Activated T-helper 1 cell treated with anti-CD3 and anti-CD28 coated beads, Interleukin-12 subunit alpha, Interleukin-12 subunit beta, Interleukin-2, Interleukin-4 antibody, amounts not matched to agents 30 ng/mL and 10 ng/mL and 1 ng/mL, durations not matched to agents 14 hours and 24 hours and 36 hours (primary cell): Measurements from ENCODE around the gene CEMIP. TPM values are rescaled to one million over a fixed set of nuclear protein-coding genes. Genes with fewer than 3 reads are reported as not detected.
A peak's percentile ranks its signal among the peaks of the same experiment; 100 is the strongest.

Experiments
- DNase-seq: peaks from one replicate; pipeline ENCODE4 v3.0.0; 2021; ENCODE audit warnings: low spot score
- H3K27ac Mint-ChIP-seq: one replicate; pipeline ENCODE4 v1.8.0; 2021; ENCODE audit warnings: mild to moderate bottlenecking, mixed read lengths
- H3K27me3 Mint-ChIP-seq: one replicate; pipeline ENCODE4 v1.8.0; 2022; ENCODE audit warnings: mild to moderate bottlenecking, moderate library complexity, mixed read lengths; ENCODE audit not compliant: insufficient read depth
- H3K36me3 Mint-ChIP-seq: one replicate; pipeline ENCODE4 v1.8.0; 2021; ENCODE audit warnings: low read depth, mixed read lengths
- H3K4me1 Mint-ChIP-seq: one replicate; pipeline ENCODE4 v1.8.0; 2021; ENCODE audit warnings: low read depth, mixed read lengths
- H3K4me3 Mint-ChIP-seq: one replicate; pipeline ENCODE4 v1.8.0; 2021; ENCODE audit warnings: mild to moderate bottlenecking, moderate library complexity, mixed read lengths
- H3K9me3 Mint-ChIP-seq: one replicate; pipeline ENCODE4 v1.8.0; 2021; ENCODE audit warnings: mixed read lengths
- intact Hi-C: fragments of 100-400 bp; cut with micrococcal nuclease; formaldehyde crosslinking; loops from one replicate; pipeline ENCODE4 v1.15.1; 2024
- total RNA-seq: library from RNA; stranded (reverse); gene quantifications from 2 replicates; pipeline ENCODE4 v1.2.3, GENCODE V29; 2022

Gene CEMIP
- total RNA-seq, 1 donor from 2014 or later: 0.03 TPM

- peaks cover 53% of the 10 kb centered on the region for H3K27me3 Mint-ChIP-seq
- H3K9me3 Mint-ChIP-seq: no peaks in the 10 kb centered on the region
- no peak for DNase-seq
- intact Hi-C loops: loop anchor here (5.0 to 10.0 kb wide), 3 partner anchors 76 to 489 kb away; no protein-coding TSS in a partner anchor
- no peak overlapping the region for H3K4me3 Mint-ChIP-seq
- no peak overlapping the region for H3K27ac Mint-ChIP-seq
- H3K36me3 Mint-ChIP-seq: no peaks in the 10 kb centered on the region
- H3K4me1 Mint-ChIP-seq: peaks cover 15% of the 10 kb centered on the region
Observed at GRCh38 chr15:80778621-80778963, 578 bp upstream of the CEMIP start.

GRCh38 chr15:80779658-80780415 is 667 bp downstream of the CEMIP start:
- Mint-ChIP-seq H3K36me3 (no peaks in the 10 kb centered on the region), H3K4me1 (peaks cover 17% of the 10 kb centered on the region), H3K4me3 (peak overlapping the region; percentile 66), H3K27me3 (peaks cover 53% of the 10 kb centered on the region), H3K9me3 (no peaks in the 10 kb centered on the region), H3K27ac (no peak overlapping the region)
- intact Hi-C loops: loop anchor here (5.0 to 10.0 kb wide), 3 partner anchors 75 to 487 kb away; no protein-coding TSS in a partner anchor
- DNase-seq: no peak

- Mint-ChIP-seq H3K4me3 (no peak overlapping the region), H3K9me3 (no peaks in the 10 kb centered on the region), H3K27me3 (peaks cover 56% of the 10 kb centered on the region), H3K27ac (no peak overlapping the region), H3K4me1 (peaks cover 17% of the 10 kb centered on the region), H3K36me3 (no peaks in the 10 kb centered on the region)
- no peak for DNase-seq
- intact Hi-C loops: no loop called here
Observed at GRCh38 chr15:80780416-80781221, 1.4 kb downstream of the CEMIP start.

GRCh38 chr15:80783260-80783659 is 4.1 kb downstream of the CEMIP start:
- Mint-ChIP-seq H3K4me3 (no peak overlapping the region), H3K9me3 (no peaks in the 10 kb centered on the region), H3K27me3 (peaks cover 47% of the 10 kb centered on the region), H3K27ac (no peak overlapping the region), H3K4me1 (peaks cover 17% of the 10 kb centered on the region), H3K36me3 (no peaks in the 10 kb centered on the region)
- intact Hi-C loops: no loop called here
- no peak for DNase-seq

GRCh38 chr15:80785335-80785734 is 6.2 kb downstream of the CEMIP start:
- no peaks in the 10 kb centered on the region for H3K36me3 Mint-ChIP-seq
- H3K9me3 Mint-ChIP-seq: no peaks in the 10 kb centered on the region
- no peak overlapping the region for H3K4me3 Mint-ChIP-seq
- intact Hi-C loops: no loop called here
- no peak overlapping the region for H3K27ac Mint-ChIP-seq
- no peak for DNase-seq
- peaks cover 41% of the 10 kb centered on the region for H3K27me3 Mint-ChIP-seq
- H3K4me1 Mint-ChIP-seq: peaks cover 9% of the 10 kb centered on the region

- no peak overlapping the region for H3K4me3 Mint-ChIP-seq
- no peak overlapping the region for H3K27ac Mint-ChIP-seq
- H3K36me3 Mint-ChIP-seq: no peaks in the 10 kb centered on the region
- no peaks in the 10 kb centered on the region for H3K9me3 Mint-ChIP-seq
- peaks cover 42% of the 10 kb centered on the region for H3K27me3 Mint-ChIP-seq
- peaks cover 8% of the 10 kb centered on the region for H3K4me1 Mint-ChIP-seq
- intact Hi-C loops: no loop called here
- no peak for DNase-seq
Observed at GRCh38 chr15:80785811-80786354, 6.7 kb downstream of the CEMIP start.

- DNase-seq: no peak
- Mint-ChIP-seq H3K36me3 (no peaks in the 10 kb centered on the region), H3K4me1 (peaks cover 8% of the 10 kb centered on the region), H3K27ac (no peak overlapping the region), H3K9me3 (no peaks in the 10 kb centered on the region), H3K27me3 (peaks cover 34% of the 10 kb centered on the region), H3K4me3 (no peak overlapping the region)
- intact Hi-C loops: no loop called here
Observed at GRCh38 chr15:80787316-80787715, 8.1 kb downstream of the CEMIP start.

- intact Hi-C loops: no loop called here
- Mint-ChIP-seq H3K27me3 (peaks cover 27% of the 10 kb centered on the region), H3K9me3 (no peaks in the 10 kb centered on the region), H3K4me3 (no peak overlapping the region), H3K27ac (no peak overlapping the region), H3K36me3 (no peaks in the 10 kb centered on the region), H3K4me1 (peaks cover 3% of the 10 kb centered on the region)
- no peak for DNase-seq
Observed at GRCh38 chr15:80788536-80788935, 9.4 kb downstream of the CEMIP start.

GRCh38 chr15:80789296-80789695 is 10.1 kb downstream of the CEMIP start:
- intact Hi-C loops: no loop called here
- H3K4me1 Mint-ChIP-seq: no peaks in the 10 kb centered on the region
- no peak overlapping the region for H3K4me3 Mint-ChIP-seq
- no peaks in the 10 kb centered on the region for H3K9me3 Mint-ChIP-seq
- H3K27ac Mint-ChIP-seq: no peak overlapping the region
- no peak for DNase-seq
- no peaks in the 10 kb centered on the region for H3K36me3 Mint-ChIP-seq
- H3K27me3 Mint-ChIP-seq: peaks cover 27% of the 10 kb centered on the region

GRCh38 chr15:80789796-80790195 is 10.6 kb downstream of the CEMIP start:
- H3K4me1 Mint-ChIP-seq: no peaks in the 10 kb centered on the region
- no peak for DNase-seq
- H3K36me3 Mint-ChIP-seq: no peaks in the 10 kb centered on the region
- intact Hi-C loops: no loop called here
- no peak overlapping the region for H3K27ac Mint-ChIP-seq
- H3K4me3 Mint-ChIP-seq: no peak overlapping the region
- H3K27me3 Mint-ChIP-seq: peaks cover 27% of the 10 kb centered on the region
- H3K9me3 Mint-ChIP-seq: no peaks in the 10 kb centered on the region

GRCh38 chr15:80790236-80790635 is 11.1 kb downstream of the CEMIP start:
- Mint-ChIP-seq H3K27ac (no peak overlapping the region), H3K4me3 (no peak overlapping the region), H3K27me3 (peaks cover 30% of the 10 kb centered on the region), H3K36me3 (no peaks in the 10 kb centered on the region), H3K9me3 (no peaks in the 10 kb centered on the region), H3K4me1 (no peaks in the 10 kb centered on the region)
- DNase-seq: no peak
- intact Hi-C loops: no loop called here

GRCh38 chr15:80791004-80791403 is 11.8 kb downstream of the CEMIP start:
- no peak overlapping the region for H3K4me3 Mint-ChIP-seq
- no peak for DNase-seq
- H3K27me3 Mint-ChIP-seq: peaks cover 25% of the 10 kb centered on the region
- no peaks in the 10 kb centered on the region for H3K9me3 Mint-ChIP-seq
- H3K36me3 Mint-ChIP-seq: no peaks in the 10 kb centered on the region
- intact Hi-C loops: no loop called here
- H3K4me1 Mint-ChIP-seq: no peaks in the 10 kb centered on the region
- H3K27ac Mint-ChIP-seq: no peak overlapping the region

- Mint-ChIP-seq H3K36me3 (no peaks in the 10 kb centered on the region), H3K4me1 (no peaks in the 10 kb centered on the region), H3K4me3 (no peak overlapping the region), H3K27me3 (peaks cover 10% of the 10 kb centered on the region), H3K27ac (no peak overlapping the region), H3K9me3 (no peaks in the 10 kb centered on the region)
- intact Hi-C loops: no loop called here
- no peak for DNase-seq
Observed at GRCh38 chr15:80796407-80796806, 17.2 kb downstream of the CEMIP start.
